GM19240 (cell line): ENCODE results near the gene SEC16A.

Experiments
- DNase-seq: peaks from one replicate; pipeline ENCODE4 v3.0.0; 2011; ENCODE audit warnings: low spot score; ENCODE audit not compliant: insufficient read length

SEC16A gene

GRCh38 chr9:136402067-136402466 lies 80.8 kb downstream of the SEC16A start:
- DNase-seq = no peak

DNA sequence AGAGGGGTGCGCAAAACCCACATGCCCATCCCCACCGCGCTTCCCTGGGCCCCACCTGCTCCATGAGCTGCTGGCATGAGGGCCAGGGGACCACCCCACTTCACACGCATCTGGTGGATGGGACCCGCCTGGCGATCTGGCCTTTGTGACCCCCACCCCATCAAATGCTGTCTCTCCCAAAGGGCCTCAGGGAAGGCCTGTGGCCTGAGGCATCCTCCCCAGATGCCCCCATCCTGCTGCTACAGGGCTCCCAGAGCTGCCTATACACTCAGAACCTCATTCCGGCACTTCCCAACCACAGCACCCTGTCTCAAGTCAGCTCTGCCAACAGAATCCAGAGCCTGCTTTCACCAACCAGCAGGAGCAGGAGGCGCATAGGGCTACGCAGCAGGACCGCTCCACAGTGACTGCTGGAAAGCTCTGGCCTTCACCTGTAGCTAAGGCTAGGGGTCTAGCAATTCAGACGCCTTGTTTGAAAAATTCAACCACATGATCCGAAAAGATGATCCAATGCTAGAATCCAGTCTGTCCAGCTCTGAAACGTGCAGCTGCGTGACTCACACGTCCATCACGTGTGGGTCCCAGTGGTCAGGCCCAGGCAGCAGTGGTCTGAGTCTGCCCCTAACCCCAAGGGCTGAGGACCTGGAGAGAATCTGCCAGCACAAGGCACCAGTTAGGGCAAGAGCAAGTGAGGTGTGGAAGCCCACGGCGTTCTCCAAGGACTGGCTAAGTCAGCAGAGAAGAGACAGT lies 81.5 kb downstream of the SEC16A start:
- DNase-seq = no peak

DNA sequence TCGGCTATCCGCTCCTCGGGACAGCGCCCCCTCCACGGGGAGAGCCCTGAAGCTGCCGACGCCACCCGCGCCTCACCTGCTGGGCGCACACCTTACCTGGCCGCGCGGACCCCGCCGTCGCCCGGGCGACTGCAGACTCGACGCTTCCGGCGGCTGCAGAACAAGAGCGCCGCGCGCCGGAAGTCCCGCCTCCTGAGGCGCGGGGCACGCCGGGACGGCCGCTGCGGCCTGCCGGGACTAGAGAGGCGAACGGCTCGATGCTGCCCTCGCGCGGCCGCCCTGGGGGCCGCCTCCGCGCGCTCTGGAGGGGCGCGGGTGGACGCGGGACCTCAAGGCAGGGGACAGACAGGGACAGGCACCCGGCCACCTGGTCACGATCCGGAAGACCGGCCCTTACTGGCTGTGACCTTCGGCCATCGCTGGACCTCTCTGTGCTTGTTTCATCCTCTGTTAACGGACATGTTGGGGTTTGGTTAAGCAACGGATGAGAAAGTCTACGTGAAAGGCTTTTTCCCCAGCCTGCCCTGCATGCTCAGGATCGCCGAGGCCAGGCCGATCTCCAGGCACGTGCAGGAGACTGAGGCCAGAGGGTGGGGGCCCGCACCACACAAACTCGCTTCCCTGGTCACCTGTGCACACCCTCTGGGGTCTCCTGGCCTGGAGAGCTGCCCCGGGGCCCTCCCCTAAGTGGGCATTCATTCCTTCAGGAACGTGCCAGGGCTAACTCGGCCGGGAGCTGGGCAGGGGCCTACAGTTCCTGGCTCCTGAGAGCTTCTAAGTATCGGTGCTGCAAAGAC lies 82.6 kb downstream of the SEC16A start, which contains the start of gene SNAPC4:
SNAPC4 (minus strand) TSS at position 133 of the 797 bp plus-strand sequence. CDS start 1,742 bp downstream, outside the sequence.
- DNase-seq = peak; percentile 93

- DNase-seq = peak; percentile 22
Observed at GRCh38 chr9:136399176-136400037, 83.4 kb downstream of the SEC16A start.

DNA sequence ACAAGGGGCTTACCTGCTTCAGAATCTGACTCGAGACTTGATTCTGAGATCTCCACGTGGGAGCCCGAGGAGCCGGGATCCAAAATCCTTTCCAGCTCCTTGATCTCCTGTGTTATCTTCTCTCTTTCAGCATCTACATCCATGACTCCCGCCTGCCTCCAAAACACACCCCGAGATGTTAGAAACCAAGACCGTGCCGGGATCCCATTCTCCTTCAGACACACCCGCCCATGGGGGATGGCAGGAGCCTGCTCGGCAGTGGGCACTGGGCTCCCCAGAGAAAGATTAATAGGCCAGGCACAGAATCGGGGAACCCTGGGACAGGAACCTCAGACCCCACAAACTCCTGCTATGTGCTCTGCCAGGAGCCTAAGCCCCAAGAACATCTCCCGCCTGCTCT lies 84.6 kb downstream of the SEC16A start:
- DNase-seq = no peak

- DNase-seq = no peak
Observed at GRCh38 chr9:136397643-136398042, 85.2 kb downstream of the SEC16A start.

GRCh38 chr9:136396219-136396515 lies 86.7 kb downstream of the SEC16A start:
- DNase-seq = no peak

- DNase-seq = no peak
Observed at GRCh38 chr9:136395345-136396218, 87.3 kb downstream of the SEC16A start.

- DNase-seq = no peak
Observed at GRCh38 chr9:136395020-136395340, 87.9 kb downstream of the SEC16A start.

DNA sequence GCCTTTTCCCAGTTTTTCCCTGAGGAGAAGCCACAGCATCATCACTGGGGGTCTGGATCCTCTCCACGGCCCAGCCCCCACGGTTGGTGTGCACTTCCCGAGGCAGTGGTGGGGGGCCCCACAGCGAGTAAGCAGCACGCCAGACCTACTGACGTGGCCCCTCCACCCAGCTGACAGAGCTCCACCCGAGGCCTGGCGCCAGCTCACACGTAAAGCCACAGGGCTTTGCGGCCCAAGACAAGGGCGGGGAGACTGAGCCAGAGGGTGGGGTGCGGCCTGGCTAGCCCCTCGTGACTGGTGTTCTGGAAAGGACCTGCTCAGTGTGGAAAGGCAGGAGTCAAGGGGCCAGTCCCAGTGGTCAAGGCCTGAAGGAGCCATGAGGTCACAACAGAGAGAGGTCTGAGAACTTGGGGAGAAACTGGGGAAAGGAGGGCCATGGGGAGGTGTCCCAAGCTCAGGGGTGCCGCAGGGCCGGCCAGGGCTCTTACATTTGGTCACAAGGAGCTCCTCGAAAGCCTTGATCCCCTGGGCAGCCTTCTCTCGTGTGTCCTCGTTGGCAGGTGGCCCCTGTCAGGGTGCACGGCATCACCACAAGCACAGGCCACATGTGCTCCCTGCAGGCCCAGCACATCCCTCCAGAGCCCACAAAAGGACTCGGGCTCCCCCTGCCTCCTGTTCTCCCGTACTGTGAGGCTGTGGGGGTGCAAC lies 88.4 kb downstream of the SEC16A start:
- DNase-seq = no peak

DNA sequence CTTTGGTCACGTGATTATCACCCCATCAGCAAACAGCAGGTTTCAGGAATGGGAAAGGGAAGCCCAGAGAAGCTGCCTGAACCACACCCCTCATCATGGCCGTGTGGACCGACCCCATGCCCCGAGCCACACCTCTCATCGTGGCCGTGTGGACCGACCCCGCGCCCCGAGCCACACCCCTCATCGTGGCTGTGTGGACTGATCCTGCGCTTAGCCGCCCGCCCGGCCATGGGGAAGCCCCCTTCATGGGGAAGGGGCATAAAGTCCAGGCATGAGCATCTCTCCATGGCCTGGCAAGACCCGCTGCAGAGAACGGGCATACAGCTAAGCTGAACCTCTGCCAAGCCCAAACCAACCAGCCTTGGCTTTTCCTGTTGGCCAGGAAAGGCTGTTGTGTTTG lies 89.3 kb downstream of the SEC16A start:
- DNase-seq = no peak

DNA sequence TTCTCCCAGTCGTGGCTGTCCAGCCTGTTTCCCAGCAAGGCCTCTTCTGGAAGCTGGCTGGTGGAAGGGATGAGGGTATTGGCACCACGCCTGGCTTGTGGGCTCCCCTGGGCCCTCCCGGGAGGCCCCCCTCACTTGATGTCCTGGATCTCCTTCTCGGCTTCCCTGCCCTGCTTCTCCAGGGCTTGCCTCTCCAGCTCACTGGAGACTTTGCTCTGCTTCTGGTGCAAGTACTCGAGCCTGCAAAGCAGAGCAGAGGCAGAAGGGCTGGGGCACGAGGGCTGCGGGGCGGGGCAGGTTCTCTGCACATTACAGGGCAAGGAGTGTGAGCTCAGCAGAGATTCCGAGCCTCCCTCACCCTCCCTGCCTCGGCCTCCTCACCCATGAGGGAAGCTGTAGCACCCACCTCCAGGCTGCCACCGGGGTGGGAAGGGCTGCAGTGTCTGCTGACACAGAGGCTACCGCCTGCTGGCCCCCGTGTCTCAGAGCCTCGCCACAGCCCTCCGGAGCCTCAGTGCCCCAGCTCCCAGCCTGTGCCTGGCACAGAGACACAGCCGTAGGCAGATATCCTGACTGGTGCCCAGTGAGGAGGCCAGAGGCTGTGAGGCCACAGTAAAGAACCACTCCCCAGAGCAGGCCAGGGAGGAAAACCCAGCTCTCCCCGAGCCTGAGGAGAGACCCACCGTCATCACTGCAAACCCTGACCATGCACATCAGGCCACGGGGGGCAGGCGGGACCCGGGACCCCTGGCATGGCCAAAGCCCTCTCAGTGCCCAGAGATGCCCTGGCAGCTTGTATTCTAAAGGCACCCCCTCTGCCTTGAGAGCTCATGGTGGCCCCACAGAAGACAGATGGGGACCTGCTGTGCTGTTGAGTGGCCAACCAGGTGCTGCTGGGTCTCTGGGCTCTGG lies 90.0 kb downstream of the SEC16A start:
- no peak for DNase-seq

GRCh38 chr9:136391737-136392537 lies 90.9 kb downstream of the SEC16A start:
- no peak for DNase-seq
